H1 (cell line): ENCODE measurements around the gene MBLAC1. TPM values are rescaled to one million over a fixed set of nuclear protein-coding genes. Genes with fewer than 3 reads are reported as not detected.

Experiments used
- TAF7 ChIP-seq: optimal IDR thresholded peaks from 2 replicates; pipeline ENCODE3; 2011; ENCODE audit warnings: low read depth, mild to moderate bottlenecking, inconsistent platforms, low read length, moderate library complexity, borderline replicate concordance
- polyA plus RNA-seq, 7 experiments: library from polyadenylated mRNA; depleted of rRNA in 3 of 7; stranded (reverse) in 5 of 7; unstranded in 2 of 7; fragments of >200 nt in 5 of 7; fragments of 200-250 nt in 2 of 7; gene quantifications; 1 replicate in 5 of 7; 2 replicates in 1 of 7; 4 replicates in 1 of 7; pipeline versions ENCODE4 v1.2.1 to v1.2.3, GENCODE V29; 2011 to 2013; ENCODE audit warnings: missing spikeins in 2 of 7, mixed read lengths in 2 of 7
- total RNA-seq: library from RNA; stranded (reverse); fragmentation: NEBNext Ultra II Directional; extraction: Animal tissue kit (Norgen Biotek cat#: 25700); gene quantifications from 2 replicates; pipeline ENCODE4 v1.2.1, GENCODE V29; 2021
- TF ChIP-seq, protein P1 (sequence below), 3 experiments: IDR thresholded peaks; 1 replicate in 2 of 3; 2 replicates in 1 of 3; pipeline versions ENCODE4 v1.5.1 to v1.6.1; 2011; ENCODE audit warnings: low read length in 3 of 3, mild to moderate bottlenecking in 3 of 3, inconsistent platforms in 2 of 3, low read depth in 1 of 3, moderate library complexity in 1 of 3; ENCODE audit not compliant: insufficient read depth in 1 of 3; ENCODE audit errors: control extremely low read depth in 1 of 3

MBLAC1 gene
- total and polyA plus RNA-seq, 2 of the 8 experiments (the other 6 are each of a cell fraction or from before 2014, with no cell fraction given): 1.00 to 1.7 TPM

DNA sequence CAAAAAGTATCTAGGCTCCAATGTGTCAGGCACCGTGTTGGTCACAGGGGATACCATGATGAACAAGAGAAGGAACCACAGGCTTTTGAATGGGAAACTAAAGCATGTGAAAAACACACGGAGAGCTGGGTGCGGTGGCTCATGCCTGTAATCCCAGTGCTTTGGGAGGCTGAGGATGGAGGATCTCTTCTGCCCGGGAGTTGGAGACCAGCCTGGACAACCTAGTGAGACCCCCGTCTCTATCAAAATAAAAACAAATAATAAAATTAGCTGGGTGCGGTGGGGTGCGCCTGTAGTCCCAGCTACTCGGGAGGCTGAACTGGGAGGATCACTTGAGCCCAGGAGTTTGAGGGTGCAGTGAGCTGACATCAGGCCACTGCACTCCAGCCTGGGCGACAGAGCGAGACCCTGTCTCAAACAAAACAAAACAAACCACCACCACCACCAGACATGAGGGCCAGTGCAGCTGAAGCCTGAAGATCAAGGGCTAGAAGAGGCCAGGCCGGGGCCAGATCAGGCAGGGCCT is 38.6 kb upstream of the MBLAC1 start (continued):
- TF ChIP-seq, protein P1, sequence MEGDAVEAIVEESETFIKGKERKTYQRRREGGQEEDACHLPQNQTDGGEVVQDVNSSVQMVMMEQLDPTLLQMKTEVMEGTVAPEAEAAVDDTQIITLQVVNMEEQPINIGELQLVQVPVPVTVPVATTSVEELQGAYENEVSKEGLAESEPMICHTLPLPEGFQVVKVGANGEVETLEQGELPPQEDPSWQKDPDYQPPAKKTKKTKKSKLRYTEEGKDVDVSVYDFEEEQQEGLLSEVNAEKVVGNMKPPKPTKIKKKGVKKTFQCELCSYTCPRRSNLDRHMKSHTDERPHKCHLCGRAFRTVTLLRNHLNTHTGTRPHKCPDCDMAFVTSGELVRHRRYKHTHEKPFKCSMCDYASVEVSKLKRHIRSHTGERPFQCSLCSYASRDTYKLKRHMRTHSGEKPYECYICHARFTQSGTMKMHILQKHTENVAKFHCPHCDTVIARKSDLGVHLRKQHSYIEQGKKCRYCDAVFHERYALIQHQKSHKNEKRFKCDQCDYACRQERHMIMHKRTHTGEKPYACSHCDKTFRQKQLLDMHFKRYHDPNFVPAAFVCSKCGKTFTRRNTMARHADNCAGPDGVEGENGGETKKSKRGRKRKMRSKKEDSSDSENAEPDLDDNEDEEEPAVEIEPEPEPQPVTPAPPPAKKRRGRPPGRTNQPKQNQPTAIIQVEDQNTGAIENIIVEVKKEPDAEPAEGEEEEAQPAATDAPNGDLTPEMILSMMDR (IDR thresholded peaks at IDR 0.05; ENCODE audit: control extremely low read depth in 1 of 3, insufficient read depth in 1 of 3, low read depth in 1 of 3, low read length in 3 of 3): no peak
- no peak for TF ChIP-seq TAF7
- TF ChIP-seq, all 59 proteins: peak for 0
